GM12864 (cell line): ENCODE results near the gene RHPN2.
"Not testable (repeated sequence)": the region's sequence is repeated elsewhere in the genome, so short reads cannot be mapped to it uniquely, and the experiment has no call there.

Experiments used
- DNase-seq: peaks from one replicate; pipeline ENCODE4 v3.0.0-alpha.2; 2011; ENCODE audit warnings: low read depth
- H3K4me3 ChIP-seq: 2 replicates; pipeline ENCODE4 v1.5.1; 2011; ENCODE audit warnings: mild to moderate bottlenecking, low read depth, low read length, control low read depth
- CTCF ChIP-seq: IDR thresholded peaks from 2 replicates; pipeline ENCODE4 v1.5.1; 2011; ENCODE audit warnings: low read depth, mild to moderate bottlenecking, moderate library complexity, low read length, control low read depth, inconsistent platforms; ENCODE audit errors: missing control alignments

RHPN2 gene

DNA sequence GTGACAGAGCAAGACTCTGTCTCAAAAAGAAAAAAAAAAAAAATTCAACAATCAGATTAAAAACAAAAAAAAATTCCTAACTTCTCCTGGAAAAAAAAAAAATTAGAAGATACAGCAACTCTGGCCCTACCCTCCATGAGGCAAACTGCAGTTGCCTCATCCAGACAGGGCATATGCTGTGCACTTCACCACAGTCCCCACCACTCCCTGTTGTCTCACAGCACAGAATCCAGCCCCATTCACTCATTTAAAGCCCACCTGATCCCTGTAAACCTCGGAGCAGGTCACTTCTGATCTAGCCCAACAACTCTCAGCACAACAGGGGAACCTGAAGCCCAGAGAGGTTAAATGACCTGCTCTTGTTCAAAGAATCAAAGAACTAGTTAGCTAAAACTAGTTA is 24.9 kb downstream of the RHPN2 start:
- TF ChIP-seq CTCF: no peak
- H3K4me3 ChIP-seq: no peak overlapping the region
- no peak for DNase-seq

DNA sequence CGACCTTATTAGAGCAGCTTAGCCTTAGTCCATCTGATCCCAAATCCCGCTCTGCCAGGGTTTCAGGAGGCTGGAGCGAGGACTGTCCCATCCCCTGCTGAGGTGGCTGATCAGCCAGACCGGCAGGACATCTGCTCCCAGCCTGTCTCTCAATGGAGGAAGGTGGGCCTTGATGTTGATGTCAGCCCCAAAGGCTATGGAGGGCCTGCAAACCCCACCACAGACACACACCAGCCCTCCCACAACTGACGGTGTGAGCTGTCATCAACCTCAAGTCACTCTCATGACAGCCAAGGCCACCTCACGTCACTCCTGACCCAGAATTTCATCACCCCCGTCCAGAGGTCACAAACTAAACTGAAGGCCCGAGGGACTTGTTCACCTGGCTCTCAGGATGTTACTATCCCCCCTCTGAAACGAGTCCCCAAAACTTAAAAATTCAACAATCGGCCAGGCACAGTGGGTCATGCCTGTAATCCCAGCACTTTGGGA is 25.5 kb downstream of the RHPN2 start:
- H3K4me3 ChIP-seq: no peak overlapping the region
- no peak for TF ChIP-seq CTCF
- no peak for DNase-seq

- not testable (repeated sequence) for DNase-seq, H3K4me3 ChIP-seq
Observed at GRCh38 chr19:33037168-33038025, 27.3 kb downstream of the RHPN2 start.

DNA sequence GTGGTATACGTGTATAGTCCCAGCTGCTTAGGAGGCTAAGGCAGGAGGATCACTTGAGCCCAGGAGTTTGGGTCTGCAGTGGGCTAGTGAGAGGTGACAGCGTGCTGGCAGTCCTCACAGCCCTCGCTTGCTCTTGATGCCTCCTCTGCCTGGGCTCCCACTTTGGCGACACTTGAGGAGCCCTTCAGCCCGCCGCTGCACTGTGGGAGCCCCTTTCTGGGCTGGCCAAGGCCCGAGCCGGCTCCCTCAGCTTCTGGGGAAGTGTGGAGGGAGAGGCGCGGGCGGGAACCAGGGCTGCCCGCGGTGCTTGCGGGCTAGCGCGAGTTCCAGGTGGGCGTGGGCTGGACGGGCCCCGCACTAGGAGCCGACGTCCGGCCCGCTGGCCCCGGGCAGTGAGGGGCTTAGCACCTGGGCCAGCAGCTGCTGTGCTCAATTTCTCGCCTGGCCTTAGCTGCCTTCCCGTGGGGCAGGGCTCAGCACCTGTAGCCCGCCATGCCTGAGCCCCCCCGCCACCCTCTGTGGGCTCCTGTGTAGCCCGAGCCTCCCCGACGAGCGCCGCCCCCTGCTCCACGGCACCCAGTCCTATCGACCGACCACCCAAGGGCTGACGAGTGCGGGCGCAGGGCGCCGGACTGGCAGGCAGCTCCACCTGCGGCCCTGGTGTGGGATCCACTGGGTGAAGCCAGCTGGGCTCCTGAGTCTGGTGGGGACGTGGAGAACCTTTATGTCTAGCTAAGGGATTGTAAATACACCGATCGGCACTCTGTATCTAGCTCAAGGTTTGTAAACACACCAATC is 28.1 kb downstream of the RHPN2 start:
- not testable (repeated sequence) for DNase-seq, H3K4me3 ChIP-seq

DNA sequence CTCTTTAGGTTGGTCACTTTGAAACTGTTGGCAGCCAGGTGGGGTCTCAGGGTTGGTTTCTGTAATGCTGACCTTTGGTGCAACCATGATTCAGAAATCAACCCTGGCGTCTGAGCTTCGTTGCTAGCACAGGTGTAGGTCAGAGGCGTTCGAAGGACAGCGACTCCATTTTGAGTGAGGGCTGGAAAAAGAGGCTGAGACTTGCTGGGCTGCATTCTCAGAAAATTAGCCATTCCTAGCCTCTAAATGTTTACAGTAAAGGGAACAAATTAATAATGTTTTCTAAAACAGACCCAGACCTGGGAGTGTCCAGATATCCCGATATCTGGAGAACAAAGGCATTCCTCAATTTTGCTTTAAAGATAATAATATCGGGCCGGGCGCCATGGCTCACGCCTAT is 29.2 kb downstream of the RHPN2 start:
- TF ChIP-seq CTCF: no peak
- DNase-seq: no peak
- no peak overlapping the region for H3K4me3 ChIP-seq

DNA sequence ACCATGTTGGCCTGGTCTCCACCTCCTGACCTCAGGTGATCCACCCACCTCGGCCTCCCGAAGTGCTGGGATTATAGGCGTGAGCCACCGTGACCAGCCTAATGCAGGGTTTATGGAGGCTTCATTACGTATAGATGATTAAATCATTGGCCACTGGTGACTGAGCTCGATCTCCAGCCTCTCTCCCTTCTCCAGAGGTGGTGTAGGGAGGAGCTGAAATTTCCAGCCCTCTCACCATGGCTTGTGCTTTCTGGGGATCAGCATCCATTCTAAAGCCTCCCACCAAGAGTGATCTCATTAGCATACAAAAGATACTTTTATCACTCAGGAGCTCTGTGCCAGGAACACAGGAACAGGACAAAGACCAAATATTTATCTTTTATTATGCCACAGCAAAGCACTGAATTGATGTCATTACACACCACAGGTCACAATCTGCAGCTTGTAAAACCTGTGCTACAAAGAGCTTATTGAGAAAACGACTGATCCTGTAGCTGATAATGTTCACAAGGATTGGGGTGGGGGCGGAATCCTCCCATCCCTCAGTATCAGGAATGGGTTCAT is 32.4 kb downstream of the RHPN2 start:
- H3K4me3 ChIP-seq: no peak overlapping the region
- TF ChIP-seq CTCF: no peak
- no peak for DNase-seq

DNA sequence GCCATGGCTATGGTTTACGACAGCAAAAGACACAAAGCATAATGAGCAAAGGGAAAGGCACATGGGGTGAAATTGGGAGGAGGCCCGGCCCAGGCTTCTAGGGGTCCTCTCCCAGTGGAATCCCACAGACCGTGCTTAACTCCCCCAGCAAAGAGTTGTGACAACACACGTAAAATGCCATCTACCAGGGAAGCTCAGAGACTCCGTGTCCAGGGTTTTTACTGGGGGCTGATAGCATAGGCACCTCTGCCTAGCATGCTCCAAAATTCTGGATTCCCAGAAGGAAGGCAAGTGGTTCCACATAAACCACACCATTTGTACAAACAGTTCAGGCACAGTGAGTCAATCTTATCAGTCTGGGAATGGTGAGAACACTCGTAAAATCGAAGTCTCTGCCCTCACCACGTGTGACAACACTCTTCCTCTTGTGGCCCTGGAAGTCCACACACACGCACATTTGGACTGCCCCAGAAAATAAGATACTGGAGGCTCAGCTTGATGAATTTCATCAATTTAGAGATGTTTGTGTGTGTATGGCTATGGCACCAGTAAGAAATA is 34.9 kb downstream of the RHPN2 start:
- no peak overlapping the region for H3K4me3 ChIP-seq
- TF ChIP-seq CTCF: no peak
- no peak for DNase-seq

- not testable (repeated sequence) for DNase-seq, H3K4me3 ChIP-seq
Observed at GRCh38 chr19:33026602-33027001, 38.1 kb downstream of the RHPN2 start.

DNA sequence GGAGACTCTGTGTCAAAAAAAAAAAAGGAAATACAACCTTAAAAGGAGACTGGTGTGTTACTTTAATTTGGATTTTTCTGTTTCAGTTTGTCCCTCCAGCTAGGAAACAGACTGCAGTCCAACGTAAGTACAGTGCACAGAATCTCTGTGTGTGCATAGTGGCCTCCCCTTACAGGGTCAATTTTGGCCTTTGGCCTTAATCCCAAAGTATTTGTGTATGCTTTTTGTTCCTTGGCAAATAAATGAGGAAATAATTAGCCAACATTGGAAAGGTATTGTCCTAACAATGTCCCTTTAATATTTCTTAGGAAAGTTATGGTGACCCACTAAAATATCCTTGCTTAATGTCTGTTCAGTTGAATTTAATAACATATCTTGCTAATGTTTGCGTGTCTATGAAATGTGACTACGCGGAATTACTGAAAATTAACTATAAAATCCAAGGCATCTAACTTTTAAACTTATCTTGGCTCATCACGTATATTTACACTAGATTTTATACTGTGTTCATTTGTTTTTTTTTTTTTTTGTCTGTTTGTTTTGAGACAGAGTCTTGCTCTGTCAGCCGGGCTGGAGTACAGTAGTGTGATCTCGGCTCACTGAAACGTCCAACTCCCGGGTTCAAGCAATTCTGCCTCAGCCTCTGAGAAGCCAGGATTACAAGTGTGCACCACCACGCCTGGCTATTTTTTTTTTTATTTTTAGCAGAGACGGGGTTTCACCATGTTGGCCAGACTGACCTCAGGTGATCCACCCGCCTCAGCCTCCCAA is 39.0 kb downstream of the RHPN2 start:
- DNase-seq, H3K4me3 ChIP-seq: not testable (repeated sequence)
